Common myeloid progenitor, CD34-positive (primary cell): ENCODE measurements around the gene COL6A5.

Experiments used
- CTCF ChIA-PET: fragments of 350-600 bp; sonication (Branson Sonifier 250); formaldehyde crosslinking; loops from one replicate; lab custom pipeline; 2021; ENCODE audit warnings: antibody characterized with exemption; lab: Charles Lee
- POLR2A ChIA-PET: fragments of 350-600 bp; sonication (Branson Sonifier 250); formaldehyde crosslinking; loops from one replicate; lab custom pipeline; 2021; ENCODE audit warnings: antibody characterized with exemption; lab: Charles Lee
- DNase-seq, 3 donors: peaks; one replicate each; pipeline versions ENCODE4 v3.0.0 to v3.0.0-alpha.2; 2013
- H3K27ac ChIP-seq, 2 experiments: 1 replicate in 1 of 2; 2 replicates in 1 of 2; pipeline ENCODE4 v1.7.0; 2013; ENCODE audit warnings: inconsistent platforms in 2 of 2, low read length in 2 of 2, mild to moderate bottlenecking in 2 of 2, low read depth in 1 of 2, moderate library complexity in 1 of 2; ENCODE audit not compliant: severe bottlenecking in 2 of 2, insufficient read depth in 1 of 2, poor library complexity in 1 of 2
- H3K27me3 ChIP-seq, 5 experiments: replicated peaks in 2 of 5; 1 replicate in 3 of 5; 2 replicates in 2 of 5; pipeline versions ENCODE4 v1.6.1 to v1.7.0; 2013; ENCODE audit warnings: low read length in 4 of 5, mild to moderate bottlenecking in 2 of 5, moderate library complexity in 2 of 5, inconsistent platforms in 1 of 5; ENCODE audit not compliant: insufficient read depth in 5 of 5, control insufficient read depth in 4 of 5
- H3K36me3 ChIP-seq, 4 experiments: 1 replicate in 2 of 4; 2 replicates in 2 of 4; pipeline versions ENCODE4 v1.6.1 to v1.7.0; 2013; ENCODE audit warnings: low read length in 3 of 4, control low read depth in 1 of 4, mild to moderate bottlenecking in 1 of 4; ENCODE audit not compliant: control insufficient read depth in 4 of 4, insufficient read depth in 4 of 4
- H3K4me1 ChIP-seq, 4 experiments: 1 replicate in 3 of 4; 2 replicates in 1 of 4; pipeline versions ENCODE4 v1.6.1 to v1.7.1; 2013; ENCODE audit warnings: low read length in 3 of 4, mild to moderate bottlenecking in 3 of 4, control low read depth in 1 of 4, inconsistent platforms in 1 of 4, moderate library complexity in 1 of 4; ENCODE audit not compliant: control insufficient read depth in 4 of 4, insufficient read depth in 4 of 4; ENCODE audit errors: control extremely low read depth in 1 of 4
- H3K4me3 ChIP-seq, 7 experiments: 1 replicate in 4 of 7; 2 replicates in 3 of 7; pipeline versions ENCODE4 v1.5.1 to v1.7.0; 2013; ENCODE audit warnings: mild to moderate bottlenecking in 7 of 7, low read length in 6 of 7, moderate library complexity in 6 of 7, inconsistent platforms in 2 of 7, low read depth in 2 of 7, control low read depth in 1 of 7; ENCODE audit not compliant: insufficient read depth in 4 of 7, control insufficient read depth in 1 of 7; ENCODE audit errors: extremely low read depth in 1 of 7
- H3K9me3 ChIP-seq, 5 experiments: 1 replicate in 4 of 5; 2 replicates in 1 of 5; pipeline versions ENCODE4 v1.6.1 to v1.7.1; 2013; ENCODE audit warnings: low read length in 4 of 5, mild to moderate bottlenecking in 2 of 5, inconsistent platforms in 1 of 5, low read depth in 1 of 5, moderate library complexity in 1 of 5; ENCODE audit not compliant: control insufficient read depth in 4 of 5, insufficient read depth in 2 of 5; ENCODE audit errors: control extremely low read depth in 1 of 5
- WGBS: methylation state at CpG from one replicate; pipeline ENCODE4 v1.1.5; 2013; ENCODE audit not compliant: insufficient coverage; 5-methylcytosine and 5-hydroxymethylcytosine counted together

The COL6A5 gene

GRCh38 chr3:130386604-130387263, 41.3 kb downstream of the COL6A5 start:
- ChIA-PET CTCF (no interaction called here), POLR2A (no interaction called here)
- H3K4me3 ChIP-seq, result no peak overlapping the region
- H3K4me1 ChIP-seq, result no peaks in the 10 kb centered on the region
- no peak for DNase-seq
- H3K9me3 ChIP-seq, result peaks cover 0 to 2% (median 0%) of the 10 kb centered on the region in 5 experiments
- H3K27ac ChIP-seq, result no peak overlapping the region
- H3K27me3 ChIP-seq, result peaks cover 0 to 2% (median 0%) of the 10 kb centered on the region in 5 experiments
- WGBS, result 61% methylated on average over 2 of the region's 2 CpGs
- H3K36me3 ChIP-seq, result no peaks in the 10 kb centered on the region

GRCh38 chr3:130389743-130390478, 44.4 kb downstream of the COL6A5 start:
- Histone ChIP-seq H3K4me1 (no peaks in the 10 kb centered on the region), H3K27me3 (peaks cover 0 to 6% (median 0%) of the 10 kb centered on the region in 5 experiments), H3K27ac (no peak overlapping the region), H3K36me3 (no peaks in the 10 kb centered on the region), H3K4me3 (no peak overlapping the region), H3K9me3 (peaks cover 0 to 2% (median 0%) of the 10 kb centered on the region in 5 experiments)
- ChIA-PET CTCF (no interaction called here), POLR2A (no interaction called here)
- whole genome bisulfite sequencing, result no CpG with 5 or more reads among the region's 1 CpG
- DNase-seq, result no peak

GRCh38 chr3:130392266-130392665, 46.8 kb downstream of the COL6A5 start:
- Histone ChIP-seq H3K4me3 (no peak overlapping the region), H3K4me1 (no peaks in the 10 kb centered on the region), H3K36me3 (no peaks in the 10 kb centered on the region), H3K27ac (no peak overlapping the region), H3K27me3 (peaks cover 0 to 6% (median 0%) of the 10 kb centered on the region in 5 experiments), H3K9me3 (peaks cover 0 to 2% (median 0%) of the 10 kb centered on the region in 5 experiments)
- 92% methylated on average over 2 of the region's 2 CpGs for WGBS
- ChIA-PET POLR2A (no interaction called here), CTCF (no interaction called here)
- DNase-seq, result no peak

- Histone ChIP-seq H3K36me3 (no peaks in the 10 kb centered on the region), H3K27ac (no peak overlapping the region), H3K9me3 (peaks cover 0 to 2% (median 0%) of the 10 kb centered on the region in 5 experiments), H3K4me1 (no peaks in the 10 kb centered on the region), H3K27me3 (peaks cover 0 to 6% (median 0%) of the 10 kb centered on the region in 5 experiments), H3K4me3 (no peak overlapping the region)
- ChIA-PET POLR2A (no interaction called here), CTCF (no interaction called here)
- 100% methylated on average over 3 of the region's 3 CpGs for WGBS
- no peak for DNase-seq
Measured at GRCh38 chr3:130393594-130393993, 48.1 kb downstream of the COL6A5 start.

- peaks cover 0 to 6% (median 0%) of the 10 kb centered on the region in 5 experiments for H3K27me3 ChIP-seq
- no peak overlapping the region for H3K4me3 ChIP-seq
- no peak for DNase-seq
- WGBS, result 100% methylated on average over 1 of the region's 2 CpGs
- no peaks in the 10 kb centered on the region for H3K36me3 ChIP-seq
- CTCF ChIA-PET, result no interaction called here
- H3K27ac ChIP-seq, result no peak overlapping the region
- no peaks in the 10 kb centered on the region for H3K4me1 ChIP-seq
- POLR2A ChIA-PET, result no interaction called here
- H3K9me3 ChIP-seq, result peaks cover 0 to 2% (median 0%) of the 10 kb centered on the region in 5 experiments
Measured at GRCh38 chr3:130395331-130395730, 49.9 kb downstream of the COL6A5 start.

- CTCF ChIA-PET, result no interaction called here
- DNase-seq, result no peak
- Histone ChIP-seq H3K4me3 (no peak overlapping the region), H3K27ac (no peak overlapping the region), H3K4me1 (no peaks in the 10 kb centered on the region), H3K27me3 (peaks cover 0 to 6% (median 0%) of the 10 kb centered on the region in 5 experiments), H3K9me3 (peaks cover 0 to 2% (median 0%) of the 10 kb centered on the region in 5 experiments), H3K36me3 (no peaks in the 10 kb centered on the region)
- WGBS, result 100% methylated on average over 1 of the region's 2 CpGs
- POLR2A ChIA-PET, result no interaction called here
Measured at GRCh38 chr3:130395916-130396315, 50.4 kb downstream of the COL6A5 start.

GRCh38 chr3:130404401-130404800, 58.9 kb downstream of the COL6A5 start:
- no peak overlapping the region for H3K27ac ChIP-seq
- peaks cover 0 to 4% (median 2%) of the 10 kb centered on the region in 5 experiments for H3K27me3 ChIP-seq
- H3K4me1 ChIP-seq, result no peaks in the 10 kb centered on the region
- DNase-seq, result no peak
- POLR2A ChIA-PET, result interaction anchor here (0.6 to 0.7 kb wide), 2 partner anchors 47 to 878 kb away, joined by 3 read pairs; no protein-coding TSS in a partner anchor
- CTCF ChIA-PET, result no interaction called here
- H3K36me3 ChIP-seq, result no peaks in the 10 kb centered on the region
- no peak overlapping the region for H3K4me3 ChIP-seq
- H3K9me3 ChIP-seq, result peaks cover 0 to 17% (median 0%) of the 10 kb centered on the region in 5 experiments
